COLO668 (cell line): Measurements from ENCODE around the gene CSH1.
"Not testable (repeated sequence)": the region's sequence is repeated elsewhere in the genome, so short reads cannot be mapped to it uniquely, and the experiment has no call there.

Source experiments
- DNase-seq: peaks from one replicate; lab custom pipeline; 2025; ENCODE audit not compliant: unreplicated experiment; lab: John Stamatoyannopoulos, UW

The CSH1 gene

DNA sequence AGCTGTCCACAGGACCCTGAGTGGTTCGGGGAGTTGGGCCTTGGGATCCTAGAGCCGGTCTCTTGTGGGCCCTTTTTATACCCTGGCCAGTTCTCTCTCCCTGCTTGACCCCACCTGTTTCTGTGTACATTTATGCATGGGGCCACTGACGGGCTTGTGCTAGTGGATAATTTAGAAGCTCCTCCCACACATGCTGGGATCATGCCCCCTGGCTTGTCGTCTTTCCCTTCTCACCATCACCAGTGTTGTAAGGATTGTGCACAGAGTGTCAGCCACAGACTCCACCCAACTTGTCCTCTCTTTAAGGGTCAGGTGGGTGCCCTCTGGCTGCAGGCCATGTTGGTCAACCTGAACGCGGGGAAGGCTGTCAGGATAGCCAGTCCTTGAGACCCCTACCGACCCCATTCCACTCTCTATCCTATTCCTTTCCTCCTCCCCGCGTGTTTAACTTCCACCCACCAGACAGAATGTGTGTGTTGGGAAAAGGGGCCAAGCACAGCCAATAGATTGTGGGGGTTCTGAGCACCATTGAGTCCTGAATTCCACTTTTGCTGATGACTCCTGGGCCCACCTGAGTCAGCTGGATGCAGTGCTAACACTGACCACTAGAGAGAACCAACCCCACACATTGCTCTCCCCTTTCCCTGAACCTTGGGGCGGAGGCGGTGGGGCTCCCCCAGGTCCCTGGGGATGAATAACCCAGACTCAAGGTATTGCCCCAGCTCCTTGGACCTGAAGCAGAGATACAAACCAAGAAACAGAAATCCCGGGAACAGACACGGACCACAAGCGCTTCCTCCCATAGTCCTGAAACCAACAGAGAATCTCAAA is at the start of gene CSH1:
Gene CSH1 (minus strand): TSS at position 51 of the 831 bp plus-strand sequence. CDS start 63 bp downstream, outside the sequence.
- not testable (repeated sequence) for DNase-seq

GRCh38 chr17:63945784-63946439 is 49.5 kb upstream of the CSH1 start:
- DNase-seq = no peak

DNA sequence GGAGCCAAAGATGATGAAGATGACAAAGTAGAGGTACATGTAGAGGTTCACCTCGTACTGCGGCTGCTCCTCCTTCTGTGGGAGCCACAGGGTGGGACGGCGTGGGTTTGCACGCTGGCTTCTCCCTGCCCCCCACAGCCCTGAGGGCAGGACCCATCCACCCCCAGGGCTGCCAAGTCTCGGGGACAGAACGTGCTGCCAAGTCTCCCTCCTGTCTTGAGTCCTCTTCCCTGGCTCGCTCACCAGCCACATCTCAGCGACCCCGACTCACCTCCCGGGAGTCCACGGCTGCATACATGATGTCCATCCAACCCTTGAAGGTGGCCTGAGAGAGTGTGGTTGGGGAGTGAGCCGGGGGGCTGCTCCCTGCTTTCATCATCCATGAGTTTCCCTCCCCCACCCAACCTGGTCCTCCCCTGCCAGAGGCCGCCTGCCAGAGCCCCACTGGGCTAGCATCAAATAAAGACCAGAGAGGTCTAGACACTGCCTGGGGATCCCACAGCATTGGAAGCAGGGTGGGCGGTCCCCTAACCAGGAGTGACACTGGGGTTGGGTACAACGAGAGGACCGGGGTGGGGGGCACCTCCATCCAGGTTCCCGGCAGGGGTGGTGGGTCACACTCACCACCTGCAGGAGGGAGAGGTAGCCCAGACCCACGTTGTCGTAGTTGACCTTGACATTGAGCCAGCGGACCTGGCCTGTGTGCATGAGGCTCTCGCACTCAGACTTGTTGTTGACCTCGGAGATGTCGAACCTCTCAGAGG is 48.5 kb upstream of the CSH1 start:
- no peak for DNase-seq

DNA sequence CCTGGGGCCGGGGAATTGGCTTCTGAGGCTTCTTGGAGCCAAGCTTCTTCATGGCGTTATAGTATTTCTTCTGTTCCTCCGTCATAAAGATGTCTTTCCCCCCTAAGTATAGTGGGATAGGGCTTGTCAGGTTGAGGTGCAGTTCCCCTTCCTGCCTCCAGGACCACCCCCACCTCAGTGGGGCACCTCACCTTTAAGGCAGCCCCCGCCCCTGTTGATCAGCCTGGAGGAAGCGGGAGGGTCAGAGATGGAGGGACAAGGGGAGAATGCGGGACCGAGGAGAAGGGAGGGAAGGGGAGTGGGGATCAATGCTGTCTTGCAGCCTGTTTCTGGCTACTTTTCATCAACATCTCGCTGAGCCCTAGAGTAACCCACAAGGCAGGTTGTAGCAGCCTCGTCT is 47.4 kb upstream of the CSH1 start:
- DNase-seq = no peak

- DNase-seq = no peak
These were observed 46.1 kb upstream of the CSH1 start for GRCh38 chr17:63942309-63942985.

DNA sequence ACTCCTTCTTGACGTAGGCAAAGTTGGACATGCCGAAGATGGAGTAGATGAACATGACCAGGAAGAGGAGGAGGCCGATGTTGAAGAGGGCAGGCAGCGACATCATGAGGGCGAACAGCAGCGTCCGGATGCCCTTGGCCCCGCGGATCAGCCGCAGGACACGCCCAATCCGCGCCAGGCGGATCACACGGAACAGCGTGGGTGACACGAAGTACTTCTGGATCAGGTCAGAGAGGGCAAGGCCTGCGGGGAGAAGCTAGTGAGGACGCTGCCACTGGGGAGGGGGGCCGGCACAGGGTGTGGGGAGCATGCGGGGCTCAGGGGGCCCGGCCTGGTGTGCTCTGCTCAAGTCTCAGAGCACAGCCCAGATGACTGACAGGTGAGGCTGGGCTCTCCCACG is 45.4 kb upstream of the CSH1 start:
- no peak for DNase-seq

- DNase-seq = no peak
These were observed 44.8 kb upstream of the CSH1 start for GRCh38 chr17:63941162-63941561.

- no peak for DNase-seq
These were observed 44.2 kb upstream of the CSH1 start for GRCh38 chr17:63940584-63940983.

DNA sequence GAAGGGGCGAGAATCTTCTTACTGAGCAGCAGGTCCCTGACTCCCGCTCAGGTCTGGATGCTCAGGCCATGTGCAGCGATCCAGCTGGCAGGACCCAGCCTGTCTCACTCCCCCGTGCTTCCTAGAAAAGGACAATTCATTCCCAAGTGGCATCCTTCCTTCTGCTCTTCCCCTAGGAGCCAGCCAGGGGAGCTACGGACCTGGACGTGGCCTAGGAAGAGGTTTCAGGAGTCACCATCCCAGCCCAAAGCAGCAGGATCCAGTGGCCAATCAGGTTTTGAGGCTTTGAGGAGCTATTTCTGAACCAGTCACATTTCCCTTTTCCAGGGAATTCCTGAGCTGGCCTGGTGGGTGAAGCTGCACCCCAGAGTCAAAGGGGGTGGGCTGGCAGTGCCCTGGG is 43.5 kb upstream of the CSH1 start:
- DNase-seq = no peak

- no peak for DNase-seq
These were observed 43.0 kb upstream of the CSH1 start for GRCh38 chr17:63939401-63939800.

DNA sequence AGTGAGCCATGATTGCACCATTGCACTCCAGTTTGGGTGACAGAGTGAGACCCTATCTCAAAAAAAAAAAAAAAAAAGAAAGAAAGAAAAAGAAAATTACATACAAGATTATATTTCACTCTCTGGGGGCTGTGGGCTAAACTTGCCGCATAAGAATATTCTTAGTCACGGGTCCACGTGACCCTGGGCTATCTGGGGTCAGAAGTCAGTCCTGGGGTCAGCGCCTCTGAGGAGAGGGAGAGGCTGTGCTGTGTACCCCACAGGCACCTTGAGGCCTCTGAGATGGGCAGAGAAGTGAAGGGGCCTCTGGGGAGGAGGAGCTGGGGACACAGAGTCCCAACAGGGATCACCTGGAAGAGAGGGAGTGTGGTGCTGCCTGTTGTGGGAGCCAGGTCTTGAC is 41.5 kb upstream of the CSH1 start:
- DNase-seq = no peak

- no peak for DNase-seq
These were observed 40.9 kb upstream of the CSH1 start for GRCh38 chr17:63937319-63937718.

- no peak for DNase-seq
These were observed 38.1 kb upstream of the CSH1 start for GRCh38 chr17:63934183-63935112.

DNA sequence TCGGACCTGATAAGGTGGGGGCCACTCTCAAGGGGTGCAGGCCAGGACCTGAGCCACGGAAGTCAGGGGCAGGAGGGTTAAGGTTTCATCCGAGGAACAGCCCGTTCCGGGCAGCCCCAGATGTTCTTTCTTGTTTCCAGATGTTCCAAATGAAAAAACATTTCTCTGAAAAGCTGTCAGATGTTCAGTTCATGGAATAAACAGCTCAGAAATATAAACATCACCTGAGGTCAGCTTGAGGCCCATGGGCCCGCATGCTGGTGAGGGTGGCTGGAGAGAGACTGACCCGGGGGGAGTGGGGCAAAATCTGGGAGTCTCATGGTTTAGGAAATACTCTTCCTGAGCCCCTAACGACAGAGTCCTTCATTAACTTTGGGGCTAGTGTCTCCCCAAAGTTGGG is 37.2 kb upstream of the CSH1 start:
- no peak for DNase-seq

GRCh38 chr17:63932721-63933120 is 36.3 kb upstream of the CSH1 start:
- DNase-seq = no peak

- DNase-seq = no peak
These were observed 35.7 kb upstream of the CSH1 start, which contains the start of gene CD79B for GRCh38 chr17:63931981-63932561. Gene CD79B (minus strand): TSS chr17:63932331. CDS start chr17:63932261, 70 bp downstream.

- no peak for DNase-seq
These were observed 34.7 kb upstream of the CSH1 start for GRCh38 chr17:63930951-63931575.

GRCh38 chr17:63929860-63930766 is 33.7 kb upstream of the CSH1 start:
- no peak for DNase-seq
